ENCODE measurements around the gene FAM83E. TPM values are rescaled to one million over a fixed set of nuclear protein-coding genes. Genes with fewer than 3 reads are reported as not detected.

FAM83E gene
- total RNA-seq, 2 experiments from 2014 or later: 3.0 to 3.7 TPM

GRCh38 chr19:48645620-48646000, 30.7 kb upstream of the FAM83E start:
- POLR2A ChIA-PET: interaction anchor here (0.6 to 0.7 kb wide), 2 partner anchors 163 to 1352 kb away, joined by 3 read pairs; no protein-coding TSS in a partner anchor

GRCh38 chr19:48644839-48645619, 30.2 kb upstream of the FAM83E start:
- peaks cover 29% of the 10 kb centered on the region for H3K4me1 ChIP-seq (ENCODE audit: insufficient read depth, low read length, poor library complexity, severe bottlenecking)
- H3K4me2 ChIP-seq (ENCODE audit: low read length): peak overlapping the region; percentile 92
- DNase-seq (ENCODE audit: low spot score): peak; percentile 79
- H4K20me1 ChIP-seq (ENCODE audit: insufficient read depth, low read length): no peaks in the 10 kb centered on the region
- intact Hi-C loops (cut with micrococcal nuclease; ENCODE audit: unreplicated experiment): loop anchor here (1.0 to 5.0 kb wide), 3 partner anchors 69 to 327 kb away; no protein-coding TSS in a partner anchor
- H3K4me3 ChIP-seq (ENCODE audit: low read depth, low read length, poor library complexity, severe bottlenecking): peak overlapping the region; percentile 66
- TF ChIP-seq CTCF (conservative IDR thresholded peaks at IDR 0.05; ENCODE audit: low read length) (no peak), EZH2phosphoT487 (IDR thresholded peaks at IDR 0.05; ENCODE audit: borderline replicate concordance, low read depth, low read length) (no peak)
- peak overlapping the region; percentile 95 for H2AFZ ChIP-seq (ENCODE audit: low read length)
- BruUV-seq (replicated peaks): no TSS peak
- H3K79me2 ChIP-seq (ENCODE audit: insufficient read depth, low read depth, low read length): no peaks in the 10 kb centered on the region
- ChIA-PET CTCF (ENCODE audit: unreplicated experiment) (interaction anchor here (0.5 kb wide), 2 partner anchors 20 to 151 kb away, joined by 3 to 11 read pairs; no protein-coding TSS in a partner anchor), POLR2A (interaction anchor here (0.6 kb wide), 2 partner anchors 164 to 236 kb away, joined by 3 to 8 read pairs; no protein-coding TSS in a partner anchor)
- no peaks in the 10 kb centered on the region for H3K9me2 ChIP-seq (ENCODE audit: insufficient read depth, low read length)
- no peaks in the 10 kb centered on the region for H3K9me3 ChIP-seq (ENCODE audit: low read length)
- H3K36me3 ChIP-seq (ENCODE audit: insufficient read depth, low read length): no peaks in the 10 kb centered on the region
- H3K27ac ChIP-seq (ENCODE audit: low read depth, low read length, poor library complexity, severe bottlenecking): no peak overlapping the region

More at GRCh38 chr19:48645620-48646000, 30.7 kb upstream of the FAM83E start:
- no peaks in the 10 kb centered on the region for H3K9me2 ChIP-seq (ENCODE audit: insufficient read depth, low read length)
- no peaks in the 10 kb centered on the region for H3K36me3 ChIP-seq (ENCODE audit: insufficient read depth, low read length)
- H3K4me3 ChIP-seq (ENCODE audit: low read depth, low read length, poor library complexity, severe bottlenecking): peak overlapping the region; percentile 66
- no peaks in the 10 kb centered on the region for H4K20me1 ChIP-seq (ENCODE audit: insufficient read depth, low read length)
- peak overlapping the region; percentile 95 for H2AFZ ChIP-seq (ENCODE audit: low read length)
- H3K27ac ChIP-seq (ENCODE audit: low read depth, low read length, poor library complexity, severe bottlenecking): peak overlapping the region; percentile 25
- BruUV-seq (replicated peaks): no TSS peak
- DNase-seq (ENCODE audit: low spot score): no peak
- peaks cover 29% of the 10 kb centered on the region for H3K4me1 ChIP-seq (ENCODE audit: insufficient read depth, low read length, poor library complexity, severe bottlenecking)
- no peaks in the 10 kb centered on the region for H3K9me3 ChIP-seq (ENCODE audit: low read length)
- peak overlapping the region; percentile 92 for H3K4me2 ChIP-seq (ENCODE audit: low read length)
- no peaks in the 10 kb centered on the region for H3K79me2 ChIP-seq (ENCODE audit: insufficient read depth, low read depth, low read length)
- TF ChIP-seq EZH2phosphoT487 (IDR thresholded peaks at IDR 0.05; ENCODE audit: borderline replicate concordance, low read depth, low read length) (no peak), CTCF (conservative IDR thresholded peaks at IDR 0.05; ENCODE audit: low read length) (no peak)
- intact Hi-C loops (cut with micrococcal nuclease; ENCODE audit: unreplicated experiment): loop anchor here (1.0 to 5.0 kb wide), 3 partner anchors 69 to 327 kb away; no protein-coding TSS in a partner anchor
- CTCF ChIA-PET (ENCODE audit: unreplicated experiment): interaction anchor here (0.5 kb wide), 2 partner anchors 19 to 152 kb away, joined by 3 to 11 read pairs; no protein-coding TSS in a partner anchor

GRCh38 chr19:48644355-48644754, 29.5 kb upstream of the FAM83E start:
- ChIA-PET CTCF (ENCODE audit: unreplicated experiment) (no interaction called here), POLR2A (no interaction called here)
- Histone ChIP-seq H3K79me2 (ENCODE audit: insufficient read depth, low read depth, low read length) (no peaks in the 10 kb centered on the region), H3K4me2 (ENCODE audit: low read length) (no peak overlapping the region), H3K36me3 (ENCODE audit: insufficient read depth, low read length) (no peaks in the 10 kb centered on the region), H4K20me1 (ENCODE audit: insufficient read depth, low read length) (no peaks in the 10 kb centered on the region), H2AFZ (ENCODE audit: low read length) (no peak overlapping the region), H3K4me3 (ENCODE audit: low read depth, low read length, poor library complexity, severe bottlenecking) (no peak overlapping the region), H3K27ac (ENCODE audit: low read depth, low read length, poor library complexity, severe bottlenecking) (no peak overlapping the region), H3K9me3 (ENCODE audit: low read length) (no peaks in the 10 kb centered on the region), H3K4me1 (ENCODE audit: insufficient read depth, low read length, poor library complexity, severe bottlenecking) (peaks cover 25% of the 10 kb centered on the region), H3K9me2 (ENCODE audit: insufficient read depth, low read length) (no peaks in the 10 kb centered on the region)
- no peak for DNase-seq (ENCODE audit: low spot score)
- TF ChIP-seq EZH2phosphoT487 (IDR thresholded peaks at IDR 0.05; ENCODE audit: borderline replicate concordance, low read depth, low read length) (no peak), CTCF (conservative IDR thresholded peaks at IDR 0.05; ENCODE audit: low read length) (no peak)
- intact Hi-C loops (cut with micrococcal nuclease; ENCODE audit: unreplicated experiment): no loop called here
- BruUV-seq (replicated peaks): no TSS peak

Measured in OCI-LY7 (cell line).